NCI-H1930 (cell line): ENCODE results near the gene TRIP13.
"Not testable (repeated sequence)": the region's sequence is repeated elsewhere in the genome, so short reads cannot be mapped to it uniquely, and the experiment has no call there.

Experiments used
- DNase-seq, 2 experiments: peaks; one replicate each; lab custom pipeline; 2025; lab: John Stamatoyannopoulos, UW

The TRIP13 gene

GRCh38 chr5:937151-937924 is 44.7 kb downstream of the TRIP13 start:
- no peak for DNase-seq

- DNase-seq, result no peak
Observed at GRCh38 chr5:939368-939767, 46.7 kb downstream of the TRIP13 start.

GRCh38 chr5:940741-941140 is 48.1 kb downstream of the TRIP13 start:
- DNase-seq, result not testable (repeated sequence)

- DNase-seq, result no peak
Observed at GRCh38 chr5:943201-943917, 50.7 kb downstream of the TRIP13 start.

- no peak for DNase-seq
Observed at GRCh38 chr5:943918-944620, 51.4 kb downstream of the TRIP13 start.

GRCh38 chr5:944621-944927 is 51.9 kb downstream of the TRIP13 start:
- DNase-seq, result no peak

- no peak for DNase-seq
Observed at GRCh38 chr5:944992-945685, 52.5 kb downstream of the TRIP13 start.

- DNase-seq, result no peak
Observed at GRCh38 chr5:945691-946551, 53.2 kb downstream of the TRIP13 start.

- no peak for DNase-seq
Observed at GRCh38 chr5:946720-947625, 54.3 kb downstream of the TRIP13 start.

GRCh38 chr5:947626-948471 is 55.2 kb downstream of the TRIP13 start:
- no peak for DNase-seq

GRCh38 chr5:948472-949274 is 56.0 kb downstream of the TRIP13 start:
- DNase-seq, result no peak

- no peak for DNase-seq
Observed at GRCh38 chr5:949275-949543, 56.5 kb downstream of the TRIP13 start.

- no peak for DNase-seq
Observed at GRCh38 chr5:949815-950560, 57.3 kb downstream of the TRIP13 start.

- no peak for DNase-seq
Observed at GRCh38 chr5:951940-952596, 59.4 kb downstream of the TRIP13 start.

- DNase-seq, result no peak
Observed at GRCh38 chr5:952597-953271, 60.0 kb downstream of the TRIP13 start.

- no peak for DNase-seq
Observed at GRCh38 chr5:953535-954449, 61.1 kb downstream of the TRIP13 start.
